HepG2 (cell line): ENCODE results near the gene NME7. TPM values are rescaled to one million over a fixed set of nuclear protein-coding genes. Genes with fewer than 3 reads are reported as not detected.

Experiments used
- ATAC-seq: fragments of 200-7000 bp; cut with Tn5 transposase; 3 replicates; pipeline ENCODE4 v1.9.1; 2020; ENCODE audit warnings: mild to moderate bottlenecking, moderate library complexity
- BruUV-seq: library from RNA; stranded (reverse); fragments of 400-500 nt; replicated peaks from 2 replicates; lab custom pipeline; 2021; lab: Mats Ljungman, UMichigan
- CTCF ChIA-PET: fragments of 300-600 bp; formaldehyde crosslinking; extraction: SDS; loops from one replicate; lab custom pipeline; 2021; ENCODE audit warnings: low total read pairs, inconsistent platforms, low intra/inter-chr PET ratio; lab: Yijun Ruan, JAX
- POLR2A ChIA-PET: fragments of 350-600 bp; sonication (Branson Sonifier 250); formaldehyde crosslinking; loops from one replicate; lab custom pipeline; 2020; ENCODE audit warnings: antibody characterized with exemption, inconsistent platforms; lab: Yijun Ruan, JAX
- DNase-seq: peaks from one replicate; pipeline ENCODE4 v3.0.0-alpha.2; 2015; ENCODE audit warnings: low spot score
- FAIRE-seq: peaks from 3 replicates; lab custom pipeline; 2011; peaks lifted over from hg19 to GRCh38; lab: Jason Lieb, UNC
- H2AFZ ChIP-seq: one replicate; pipeline ENCODE4 v1.6.1; 2011; ENCODE audit warnings: low read length, inconsistent platforms
- H3K27ac ChIP-seq: fragments of 300-600 bp; 3 replicates; pipeline ENCODE4 v1.8.0; 2011; ENCODE audit warnings: mixed run types, mild to moderate bottlenecking, mixed read lengths, low read length, inconsistent platforms; ENCODE audit not compliant: insufficient read depth; ENCODE audit errors: extremely low read length
- H3K27me3 ChIP-seq, 2 experiments: fragments of 200-600 bp in 1 of 2; 2 replicates in 1 of 2; 3 replicates in 1 of 2; pipeline versions ENCODE4 v1.6.0 to v1.8.0; 2011; ENCODE audit warnings: low read length in 2 of 2, mild to moderate bottlenecking in 2 of 2, moderate library complexity in 2 of 2, inconsistent platforms in 1 of 2; ENCODE audit not compliant: insufficient read depth in 2 of 2, control insufficient read depth in 1 of 2
- H3K36me3 ChIP-seq, 2 experiments: fragments of 200-600 bp in 1 of 2; replicated peaks in 1 of 2; 2 replicates in 1 of 2; 3 replicates in 1 of 2; pipeline versions ENCODE4 v1.5.1 to v1.8.0; 2011; ENCODE audit warnings: low read length in 2 of 2, inconsistent platforms in 1 of 2; ENCODE audit not compliant: insufficient read depth in 2 of 2, control insufficient read depth in 1 of 2
- H3K4me1 ChIP-seq: 2 replicates; pipeline ENCODE4 v1.5.1; 2012; ENCODE audit warnings: low read length, inconsistent platforms; ENCODE audit not compliant: insufficient read depth
- H3K4me2 ChIP-seq: 2 replicates; pipeline ENCODE4 v1.6.0; 2011; ENCODE audit warnings: low read depth, low read length, inconsistent platforms
- H3K4me3 ChIP-seq, 3 experiments: fragments of 200-600 bp in 1 of 3; sonication (generic), shearing (Covaris generic) in 1 of 3; replicated peaks in 1 of 3; 2 replicates each; pipeline ENCODE4 v1.5.1; 2011 to 2016; ENCODE audit warnings: low read length in 3 of 3, inconsistent platforms in 2 of 3, low read depth in 2 of 3, mild to moderate bottlenecking in 2 of 3, control low read depth in 1 of 3, mixed read lengths in 1 of 3; ENCODE audit not compliant: insufficient read depth in 1 of 3
- H3K79me2 ChIP-seq: one replicate; pipeline ENCODE4 v1.6.1; 2011; ENCODE audit warnings: low read length, inconsistent platforms; ENCODE audit not compliant: insufficient read depth
- H3K9ac ChIP-seq: 2 replicates; pipeline ENCODE4 v1.6.0; 2011; ENCODE audit warnings: mild to moderate bottlenecking, low read depth, low read length, inconsistent platforms; ENCODE audit not compliant: insufficient read depth
- H3K9me3 ChIP-seq: 2 replicates; pipeline ENCODE4 v1.5.1; 2012; ENCODE audit warnings: mild to moderate bottlenecking, low read length
- H4K20me1 ChIP-seq: 2 replicates; pipeline ENCODE4 v1.6.0; 2011; ENCODE audit warnings: inconsistent platforms, mild to moderate bottlenecking, low read length, moderate library complexity; ENCODE audit not compliant: insufficient read depth
- DR1 ChIP-seq: sonication (generic); formaldehyde crosslinking; IDR thresholded peaks from 2 replicates; pipeline ENCODE4 v1.8.0; 2021; ENCODE audit warnings: mild to moderate bottlenecking, missing genetic modification reagents, inconsistent platforms
- HIVEP1 ChIP-seq: sonication (generic); formaldehyde crosslinking; IDR thresholded peaks from 2 replicates; pipeline ENCODE4 v1.4.0; 2020; ENCODE audit warnings: mild to moderate bottlenecking, missing genetic modification reagents
- MBD4 ChIP-seq: IDR thresholded peaks from 2 replicates; pipeline ENCODE4 v1.6.1; 2012; ENCODE audit warnings: low read length, inconsistent platforms, borderline replicate concordance
- RBFOX2 ChIP-seq: fragments of 200-400 bp; formaldehyde crosslinking; IDR thresholded peaks from 2 replicates; pipeline ENCODE4 v1.6.1; 2017; ENCODE audit warnings: low read depth, mild to moderate bottlenecking, low read length
- RBM22 ChIP-seq: fragments of 200-400 bp; formaldehyde crosslinking; optimal IDR thresholded peaks from 2 replicates; pipeline ENCODE3; 2017; ENCODE audit warnings: mild to moderate bottlenecking, low read length, moderate library complexity
- SP5 ChIP-seq: IDR thresholded peaks from 2 replicates; pipeline ENCODE4 v1.6.1; 2016; ENCODE audit warnings: low read depth, borderline replicate concordance
- WGBS: methylation state at CpG from one replicate; pipeline ENCODE4 v1.1.6; 2017; ENCODE audit warnings: low lambda C conversion rate; 5-methylcytosine and 5-hydroxymethylcytosine counted together
- in situ Hi-C: cut with HindIII; loops from 2 replicates; pipeline ENCODE4 v1.10.0; 2017; ENCODE audit warnings: low pct_unique_long_range_greater_than_20kb; ENCODE audit not compliant: extremely low pct_ligation_motif_present
- intact Hi-C: fragments of 100-400 bp; cut with micrococcal nuclease; formaldehyde crosslinking; loops from one replicate; pipeline ENCODE4 v1.10.0; 2022; ENCODE audit not compliant: unreplicated experiment
- polyA plus RNA-seq, 8 experiments: library from polyadenylated mRNA; depleted of rRNA in 3 of 8; stranded (reverse) in 7 of 8; unstranded in 1 of 8; fragments of >200 nt; fragmentation: Illumina TruSeq in 4 of 8; extraction: Trizol in 4 of 8; gene quantifications; 2 replicates each; pipeline versions ENCODE4 v1.2.1 to v1.2.3, GENCODE V29; 2011 to 2016; ENCODE audit warnings: low read depth in 4 of 8, missing spikeins in 1 of 8, mixed read lengths in 1 of 8; ENCODE audit not compliant: insufficient read depth in 1 of 8
- total RNA-seq, 5 experiments: library from RNA; depleted of rRNA; stranded (reverse); fragments of >200 nt; fragmentation: Illumina TruSeq; extraction: Trizol; gene quantifications; 2 replicates each; pipeline ENCODE4 v1.2.3, GENCODE V29; 2016; ENCODE audit warnings: low read depth in 1 of 5

NME7 gene
- total and polyA plus RNA-seq, 2 of the 13 experiments (the other 11 are each of a cell fraction or from before 2014, with no cell fraction given) = 9.4 to 22.5 TPM

- peaks cover 32 to 78% of the 10 kb centered on the region in 2 experiments for H3K36me3 ChIP-seq
- POLR2A ChIA-PET = no interaction called here
- no TSS peak for BruUV-seq
- FAIRE-seq (no peak), ATAC-seq (no peak), DNase-seq (no peak)
- TF ChIP-seq HIVEP1 (no peak), RBM22 (peak; percentile 76)
- no peak overlapping the region for H3K4me3 ChIP-seq
- CTCF ChIA-PET = no interaction called here
- no peak overlapping the region for H3K4me2 ChIP-seq
- no peak overlapping the region for H2AFZ ChIP-seq
- no peak overlapping the region for H3K9ac ChIP-seq
- 80% methylated on average over 6 of the region's 6 CpGs for WGBS
- intact Hi-C loops (no loop called here), in situ Hi-C loops (loop anchor here (10.0 kb wide), 1 partner anchor 216 kb away; no protein-coding TSS in a partner anchor)
- no peaks in the 10 kb centered on the region for H4K20me1 ChIP-seq
- H3K9me3 ChIP-seq = no peaks in the 10 kb centered on the region
- H3K27me3 ChIP-seq = no peaks in the 10 kb centered on the region
- H3K27ac ChIP-seq = no peak overlapping the region
- no peaks in the 10 kb centered on the region for H3K4me1 ChIP-seq
- peaks cover 4% of the 10 kb centered on the region for H3K79me2 ChIP-seq
These were observed 238.3 kb downstream of the NME7 start for GRCh38 chr1:169129109-169129784.

- ATAC-seq = no peak
- no peaks in the 10 kb centered on the region for H3K27me3 ChIP-seq
- H4K20me1 ChIP-seq = no peaks in the 10 kb centered on the region
- H3K4me3 ChIP-seq = no peak overlapping the region
- peaks cover 35 to 84% of the 10 kb centered on the region in 2 experiments for H3K36me3 ChIP-seq
- 93% methylated on average over 2 of the region's 2 CpGs for WGBS
- TF ChIP-seq RBFOX2 (0 out of 2 replicates have a peak, but pooled peaks have one; percentile 16), SP5 (no peak), MBD4 (0 out of 2 replicates have a peak, but pooled peaks have one; percentile 44), DR1 (CRISPR knock-in tag) (no peak)
- TF ChIP-seq, all 625 proteins: peak for 2
- in situ Hi-C loops (loop anchor here (10.0 kb wide), 1 partner anchor 216 kb away; no protein-coding TSS in a partner anchor), intact Hi-C loops (no loop called here)
- H3K4me2 ChIP-seq = no peak overlapping the region
- H3K9me3 ChIP-seq = no peaks in the 10 kb centered on the region
- DNase-seq (no peak), FAIRE-seq (no peak)
- CTCF ChIA-PET = no interaction called here
- H2AFZ ChIP-seq = no peak overlapping the region
- H3K9ac ChIP-seq = no peak overlapping the region
- POLR2A ChIA-PET = no interaction called here
- H3K79me2 ChIP-seq = peaks cover 7% of the 10 kb centered on the region
- H3K4me1 ChIP-seq = no peaks in the 10 kb centered on the region
- BruUV-seq = no TSS peak
- no peak overlapping the region for H3K27ac ChIP-seq
These were observed 239.0 kb downstream of the NME7 start for GRCh38 chr1:169128562-169128961.
